HEK293T (cell line): ENCODE data around the gene UMOD.

Source experiments
- CTCF ChIA-PET: fragments of 350-600 bp; formaldehyde crosslinking; extraction: SDS; loops from one replicate; lab custom pipeline; 2021; ENCODE audit warnings: antibody characterized with exemption, inconsistent platforms; lab: Yijun Ruan, JAX
- POLR2A ChIA-PET: fragments of 350-600 bp; formaldehyde crosslinking; extraction: SDS; loops from one replicate; lab custom pipeline; 2020; ENCODE audit warnings: antibody characterized with exemption, inconsistent platforms; lab: Yijun Ruan, JAX
- DNase-seq: peaks from one replicate; pipeline ENCODE4 v3.0.0; 2012; ENCODE audit warnings: mixed read lengths; ENCODE audit errors: extremely low spot score
- ARNT ChIP-seq: fragments of 450-650 bp; IDR thresholded peaks from 2 replicates; pipeline ENCODE4 v1.6.1; 2017; ENCODE audit warnings: mild to moderate bottlenecking
- BHLHE40 ChIP-seq: fragments of 450-650 bp; IDR thresholded peaks from 2 replicates; pipeline ENCODE4 v1.6.1; 2016; ENCODE audit warnings: mild to moderate bottlenecking, moderate library complexity, borderline replicate concordance
- CTBP1 ChIP-seq: fragments of 450-650 bp; IDR thresholded peaks from 2 replicates; pipeline ENCODE4 v1.6.1; 2016; ENCODE audit warnings: borderline replicate concordance
- ELF4 ChIP-seq: fragments of 450-650 bp; IDR thresholded peaks from 2 replicates; pipeline ENCODE4 v1.6.1; 2017; ENCODE audit warnings: antibody characterized with exemption
- FOXA1 ChIP-seq: fragments of 450-650 bp; IDR thresholded peaks from 2 replicates; pipeline ENCODE4 v1.6.1; 2016; ENCODE audit warnings: mild to moderate bottlenecking
- FOXK2 ChIP-seq: fragments of 450-650 bp; IDR thresholded peaks from 2 replicates; pipeline ENCODE4 v1.6.1; 2016; ENCODE audit warnings: mild to moderate bottlenecking
- FOXM1 ChIP-seq: fragments of 450-650 bp; IDR thresholded peaks from 2 replicates; pipeline ENCODE4 v1.6.1; 2017; ENCODE audit warnings: mild to moderate bottlenecking, borderline replicate concordance
- HDGF ChIP-seq: fragments of 450-650 bp; IDR thresholded peaks from 2 replicates; pipeline ENCODE4 v1.6.1; 2017; ENCODE audit warnings: antibody characterized with exemption, borderline replicate concordance
- L3MBTL2 ChIP-seq: fragments of 450-650 bp; conservative IDR thresholded peaks from 2 replicates; pipeline ENCODE4 v1.6.1; 2016; ENCODE audit warnings: mild to moderate bottlenecking
- LEF1 ChIP-seq: fragments of 450-650 bp; IDR thresholded peaks from 2 replicates; pipeline ENCODE4 v1.6.1; 2017; ENCODE audit warnings: mild to moderate bottlenecking, borderline replicate concordance
- NFRKB ChIP-seq: fragments of 450-650 bp; IDR thresholded peaks from 2 replicates; pipeline ENCODE4 v1.6.1; 2016; ENCODE audit warnings: mild to moderate bottlenecking, moderate library complexity
- PKNOX1 ChIP-seq: fragments of 450-650 bp; IDR thresholded peaks from 2 replicates; pipeline ENCODE4 v1.6.1; 2016
- SP1 ChIP-seq: fragments of 450-650 bp; IDR thresholded peaks from 2 replicates; pipeline ENCODE4 v1.6.1; 2017
- SUZ12 ChIP-seq: fragments of 450-650 bp; IDR thresholded peaks from 2 replicates; pipeline ENCODE4 v1.6.1; 2016; ENCODE audit warnings: mild to moderate bottlenecking
- TARDBP ChIP-seq: fragments of 450-650 bp; IDR thresholded peaks from 2 replicates; pipeline ENCODE4 v1.6.1; 2016
- ZNF384 ChIP-seq: fragments of 450-650 bp; IDR thresholded peaks from 2 replicates; pipeline ENCODE4 v1.6.1; 2016

UMOD gene

GRCh38 chr16:20349615-20350014 is 2.9 kb downstream of the UMOD start:
- no peak for TF ChIP-seq FOXK2
- no peak for TF ChIP-seq ELF4
- TF ChIP-seq HDGF = no peak
- no peak for TF ChIP-seq NFRKB
- no peak for TF ChIP-seq ZNF384
- no peak for TF ChIP-seq ARNT
- no peak for TF ChIP-seq PKNOX1
- no peak for TF ChIP-seq TARDBP
- no peak for TF ChIP-seq L3MBTL2
- TF ChIP-seq SP1 = no peak
- no peak for TF ChIP-seq BHLHE40
- TF ChIP-seq SUZ12 = no peak
- TF ChIP-seq FOXM1 = no peak
- no peak for TF ChIP-seq CTBP1
- no peak for TF ChIP-seq LEF1
- POLR2A ChIA-PET = no interaction called here
- no peak for DNase-seq
- CTCF ChIA-PET = interaction anchor here (0.6 to 0.9 kb wide), 2 partner anchors 36 to 760 kb away, joined by 3 to 4 read pairs; no protein-coding TSS in a partner anchor

- TF ChIP-seq SP1 = no peak
- no peak for TF ChIP-seq PKNOX1
- TF ChIP-seq CTBP1 = no peak
- DNase-seq = no peak
- POLR2A ChIA-PET = no interaction called here
- CTCF ChIA-PET = interaction anchor here (0.9 kb wide), 1 partner anchor 37 kb away, joined by 4 read pairs; no protein-coding TSS in a partner anchor
Observed at GRCh38 chr16:20348365-20349185, 3.9 kb downstream of the UMOD start.

- POLR2A ChIA-PET = no interaction called here
- CTCF ChIA-PET = no interaction called here
- TF ChIP-seq CTBP1 (no peak), LEF1 (no peak), SP1 (no peak), SUZ12 (no peak), FOXM1 (no peak), FOXA1 (no peak), ELF4 (no peak), TARDBP (no peak), NFRKB (no peak), PKNOX1 (no peak), HDGF (no peak), FOXK2 (no peak), BHLHE40 (no peak), ZNF384 (no peak), L3MBTL2 (no peak), ARNT (no peak)
- no peak for DNase-seq
Observed at GRCh38 chr16:20347666-20348364, 4.7 kb downstream of the UMOD start.

- CTCF ChIA-PET = no interaction called here
- no peak for TF ChIP-seq FOXA1
- no peak for TF ChIP-seq SP1
- TF ChIP-seq TARDBP = no peak
- no peak for TF ChIP-seq L3MBTL2
- no peak for TF ChIP-seq ELF4
- TF ChIP-seq PKNOX1 = no peak
- no peak for TF ChIP-seq HDGF
- TF ChIP-seq SUZ12 = no peak
- no peak for TF ChIP-seq ZNF384
- no peak for TF ChIP-seq FOXM1
- TF ChIP-seq ARNT = no peak
- TF ChIP-seq BHLHE40 = no peak
- POLR2A ChIA-PET = no interaction called here
- no peak for DNase-seq
Observed at GRCh38 chr16:20344611-20345010, 7.9 kb downstream of the UMOD start.

GRCh38 chr16:20339744-20340143 is 12.8 kb downstream of the UMOD start:
- POLR2A ChIA-PET = no interaction called here
- TF ChIP-seq ZNF384 = no peak
- no peak for TF ChIP-seq BHLHE40
- no peak for TF ChIP-seq TARDBP
- TF ChIP-seq HDGF = no peak
- TF ChIP-seq SP1 = no peak
- no peak for TF ChIP-seq L3MBTL2
- TF ChIP-seq NFRKB = no peak
- no peak for TF ChIP-seq CTBP1
- TF ChIP-seq FOXA1 = no peak
- no peak for TF ChIP-seq FOXM1
- TF ChIP-seq SUZ12 = no peak
- TF ChIP-seq FOXK2 = no peak
- TF ChIP-seq ELF4 = no peak
- no peak for TF ChIP-seq PKNOX1
- CTCF ChIA-PET = no interaction called here
- DNase-seq = no peak
